Vagina (tissue), 2 donors: Measurements from ENCODE around the gene EID2B.

Experiments
- CTCF ChIP-seq, 3 experiments: fragments of 450-650 bp in 2 of 3; fragments of 200-600 bp in 1 of 3; sonication (generic) in 1 of 3; IDR thresholded peaks; one replicate each; pipeline ENCODE4 v1.5.1; 2017 to 2019; ENCODE audit warnings: antibody characterized with exemption in 3 of 3, mild to moderate bottlenecking in 2 of 3, moderate library complexity in 2 of 3
- POLR2A ChIP-seq, 2 donors: fragments of 450-650 bp; IDR thresholded peaks; one replicate each; pipeline ENCODE4 v1.6.1; 2017; ENCODE audit warnings: antibody characterized with exemption in 2 of 2, mild to moderate bottlenecking in 2 of 2, moderate library complexity in 2 of 2

- TF ChIP-seq CTCF (IDR thresholded peaks at IDR 0.05): no peak
- TF ChIP-seq POLR2A (IDR thresholded peaks at IDR 0.05): no peak
Observed at GRCh38 chr19:39524495-39524894, 8.2 kb downstream of the EID2B start.
